Panc1 (cell line): ENCODE measurements around the gene HSD17B3. TPM values are rescaled to one million over a fixed set of nuclear protein-coding genes. Genes with fewer than 3 reads are reported as not detected.

Experiments used
- ATAC-seq: fragments of 200-7000 bp; cut with Tn5 transposase; 2 replicates; pipeline ENCODE4 v1.9.1; 2020; ENCODE audit warnings: mild to moderate bottlenecking, moderate library complexity
- BruUV-seq: library from RNA; stranded (reverse); fragments of 400-500 nt; replicated peaks from 2 replicates; lab custom pipeline; 2021; lab: Mats Ljungman, UMichigan
- CTCF ChIA-PET: fragments of 300-600 bp; sonication (Branson Sonifier 250); formaldehyde crosslinking; loops from one replicate; lab custom pipeline; 2022; ENCODE audit warnings: antibody characterized with exemption; lab: Charles Lee
- POLR2A ChIA-PET: fragments of 300-600 bp; sonication (Branson Sonifier 250); formaldehyde crosslinking; loops from one replicate; lab custom pipeline; 2022; ENCODE audit warnings: antibody characterized with exemption; lab: Charles Lee
- DNase-seq: peaks from one replicate; pipeline ENCODE4 v3.0.0-alpha.2; 2010; ENCODE audit warnings: low read depth, low spot score
- H3K27ac ChIP-seq: 2 replicates; pipeline ENCODE4 v1.5.1; 2011; ENCODE audit warnings: mild to moderate bottlenecking, low read length, inconsistent platforms
- H3K27me3 ChIP-seq: fragments of 200-500 bp; sonication (Bioruptor generic); 2 replicates; pipeline ENCODE4 v1.6.0; 2014; ENCODE audit warnings: low read length, inconsistent platforms; ENCODE audit not compliant: control insufficient read depth, insufficient read depth
- H3K36me3 ChIP-seq: fragments of 200-500 bp; sonication (Bioruptor generic); 2 replicates; pipeline ENCODE4 v1.5.1; 2014; ENCODE audit warnings: inconsistent platforms, mild to moderate bottlenecking, low read length, moderate library complexity; ENCODE audit not compliant: control insufficient read depth, insufficient read depth
- H3K4me1 ChIP-seq: 2 replicates; pipeline ENCODE4 v1.5.1; 2011; ENCODE audit warnings: inconsistent platforms, mild to moderate bottlenecking, low read length, moderate library complexity; ENCODE audit not compliant: control insufficient read depth, insufficient read depth
- H3K4me3 ChIP-seq, 2 experiments: 2 replicates each; pipeline ENCODE4 v1.5.1; 2011 to 2012; ENCODE audit warnings: low read depth in 2 of 2, low read length in 2 of 2, mild to moderate bottlenecking in 2 of 2, inconsistent platforms in 1 of 2, moderate library complexity in 1 of 2
- H3K9me3 ChIP-seq: fragments of 200-500 bp; sonication (Bioruptor generic); 2 replicates; pipeline ENCODE4 v1.5.1; 2014; ENCODE audit warnings: low read depth, mild to moderate bottlenecking, inconsistent platforms, low read length, moderate library complexity; ENCODE audit not compliant: control insufficient read depth, insufficient read depth
- CTCF ChIP-seq: fragments of 450-650 bp; IDR thresholded peaks from 2 replicates; pipeline ENCODE4 v1.5.1; 2017; ENCODE audit warnings: mild to moderate bottlenecking
- POLR2AphosphoS5 ChIP-seq: IDR thresholded peaks from 2 replicates; pipeline ENCODE4 v1.6.1; 2012; ENCODE audit warnings: mild to moderate bottlenecking, low read depth, low read length, moderate library complexity
- REST ChIP-seq, 2 experiments: IDR thresholded peaks; 2 replicates each; pipeline ENCODE4 v1.6.1; 2011 to 2012; ENCODE audit warnings: low read depth in 2 of 2, control low read depth in 1 of 2, low read length in 1 of 2, mild to moderate bottlenecking in 1 of 2, moderate library complexity in 1 of 2; ENCODE audit not compliant: insufficient read depth in 1 of 2
- SIN3A ChIP-seq: IDR thresholded peaks from 2 replicates; pipeline ENCODE4 v1.6.1; 2012; ENCODE audit warnings: low read depth, mild to moderate bottlenecking, low read length, moderate library complexity, borderline replicate concordance; ENCODE audit not compliant: insufficient read depth
- TCF7L2 ChIP-seq: IDR thresholded peaks from 2 replicates; pipeline ENCODE4 v1.6.1; 2011; ENCODE audit warnings: mild to moderate bottlenecking, low read depth, low read length, inconsistent platforms
- in situ Hi-C: cut with HindIII; loops from 2 replicates; pipeline ENCODE4 v1.10.0; 2016; ENCODE audit warnings: low sequenced_read_pairs, low pct_unique_long_range_greater_than_20kb
- intact Hi-C: fragments of 100-400 bp; cut with micrococcal nuclease; formaldehyde crosslinking; loops from one replicate; pipeline ENCODE4 v1.10.0; 2022; ENCODE audit not compliant: unreplicated experiment
- total RNA-seq: library from RNA; stranded (reverse); gene quantifications from one replicate; pipeline ENCODE4 v1.2.1, GENCODE V29; 2021; ENCODE audit not compliant: unreplicated experiment

Gene HSD17B3
- total RNA-seq, 1 experiment from 2014 or later, result 0.39 TPM

GRCh38 chr9:96219026-96219899 lies 82.7 kb downstream of the HSD17B3 start:
- DNase-seq (no peak), ATAC-seq (no peak)
- no peak overlapping the region for H3K27ac ChIP-seq
- BruUV-seq, result no TSS peak
- peak; percentile 85 for TF ChIP-seq CTCF
- TF ChIP-seq POLR2AphosphoS5, result no peak
- H3K9me3 ChIP-seq, result no peaks in the 10 kb centered on the region
- intact Hi-C loops (no loop called here), in situ Hi-C loops (no loop called here)
- H3K27me3 ChIP-seq, result no peaks in the 10 kb centered on the region
- no peaks in the 10 kb centered on the region for H3K36me3 ChIP-seq
- ChIA-PET CTCF (no interaction called here), POLR2A (no interaction called here)
- H3K4me3 ChIP-seq, result no peak overlapping the region
- H3K4me1 ChIP-seq, result no peaks in the 10 kb centered on the region

GRCh38 chr9:96217754-96218693 lies 84.0 kb downstream of the HSD17B3 start:
- DNase-seq (peak; percentile 13), ATAC-seq (peak; percentile 95)
- ChIA-PET POLR2A (no interaction called here), CTCF (interaction anchor here (0.6 to 0.8 kb wide), 2 partner anchors 26 to 668 kb away, joined by 4 read pairs; no protein-coding TSS in a partner anchor)
- Histone ChIP-seq H3K36me3 (no peaks in the 10 kb centered on the region), H3K4me1 (no peaks in the 10 kb centered on the region), H3K27ac (no peak overlapping the region), H3K27me3 (no peaks in the 10 kb centered on the region), H3K4me3 (peak overlapping the region; percentile 26 to 44), H3K9me3 (no peaks in the 10 kb centered on the region)
- in situ Hi-C loops (no loop called here), intact Hi-C loops (no loop called here)
- BruUV-seq, result no TSS peak
- TF ChIP-seq SIN3A (no peak), TCF7L2 (no peak), POLR2AphosphoS5 (no peak), REST (IDR thresholded peaks at IDR 0.05; ENCODE audit: insufficient read depth in 1 of 2, low read depth in 2 of 2, low read length in 1 of 2) (no peak), CTCF (peak; percentile 95)
